CD4-positive, alpha-beta T cell treated with Interferon gamma for 1 hour (primary cell): ENCODE results near the gene ZNF573.

Experiments used
- DNase-seq: peaks from one replicate; pipeline ENCODE4 v3.0.0-alpha.2; 2020

ZNF573 gene

GRCh38 chr19:37695144-37695899 lies 84.1 kb downstream of the ZNF573 start:
- DNase-seq = no peak

GRCh38 chr19:37692956-37693620 lies 86.3 kb downstream of the ZNF573 start:
- DNase-seq = no peak

DNA sequence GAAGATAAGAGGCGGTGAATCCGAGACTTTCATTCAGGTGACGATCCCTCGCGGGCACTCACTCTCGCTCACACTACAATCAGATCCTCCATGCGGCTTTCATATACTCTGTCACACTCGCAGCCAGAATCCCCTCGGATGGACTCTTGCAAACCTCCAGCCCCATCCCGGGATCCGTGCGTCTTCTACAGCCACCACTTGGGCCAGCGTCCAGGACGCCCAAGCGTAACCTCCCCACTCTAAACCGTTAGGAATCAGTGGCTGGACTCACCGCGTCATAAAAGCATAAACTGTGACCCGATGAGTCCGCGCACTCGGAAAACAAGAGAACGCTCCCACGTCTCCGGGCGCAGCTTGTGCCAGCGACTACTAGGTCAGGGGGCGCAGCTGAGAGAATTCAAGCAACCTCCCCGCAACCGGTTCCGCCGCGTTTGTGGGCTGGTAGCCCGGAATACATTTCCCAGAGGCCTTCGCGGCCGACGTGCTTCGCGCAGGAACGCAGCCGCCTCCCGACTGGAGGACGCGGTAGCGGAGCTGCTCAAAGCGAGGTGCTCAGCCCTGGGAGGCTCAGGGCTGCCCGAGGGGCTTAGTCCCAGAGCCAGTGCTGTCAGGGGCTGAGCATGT lies 87.4 kb downstream of the ZNF573 start:
- DNase-seq = peak; percentile 84
